Right forelimb (tissue), 1 donor: ENCODE measurements around the gene CLIC3.
A peak's percentile ranks its signal among the peaks of the same experiment; 100 is the strongest.

Experiments
- DNase-seq: peaks from one replicate; pipeline ENCODE4 v3.0.0-alpha.2; 2018

CLIC3 gene

DNA sequence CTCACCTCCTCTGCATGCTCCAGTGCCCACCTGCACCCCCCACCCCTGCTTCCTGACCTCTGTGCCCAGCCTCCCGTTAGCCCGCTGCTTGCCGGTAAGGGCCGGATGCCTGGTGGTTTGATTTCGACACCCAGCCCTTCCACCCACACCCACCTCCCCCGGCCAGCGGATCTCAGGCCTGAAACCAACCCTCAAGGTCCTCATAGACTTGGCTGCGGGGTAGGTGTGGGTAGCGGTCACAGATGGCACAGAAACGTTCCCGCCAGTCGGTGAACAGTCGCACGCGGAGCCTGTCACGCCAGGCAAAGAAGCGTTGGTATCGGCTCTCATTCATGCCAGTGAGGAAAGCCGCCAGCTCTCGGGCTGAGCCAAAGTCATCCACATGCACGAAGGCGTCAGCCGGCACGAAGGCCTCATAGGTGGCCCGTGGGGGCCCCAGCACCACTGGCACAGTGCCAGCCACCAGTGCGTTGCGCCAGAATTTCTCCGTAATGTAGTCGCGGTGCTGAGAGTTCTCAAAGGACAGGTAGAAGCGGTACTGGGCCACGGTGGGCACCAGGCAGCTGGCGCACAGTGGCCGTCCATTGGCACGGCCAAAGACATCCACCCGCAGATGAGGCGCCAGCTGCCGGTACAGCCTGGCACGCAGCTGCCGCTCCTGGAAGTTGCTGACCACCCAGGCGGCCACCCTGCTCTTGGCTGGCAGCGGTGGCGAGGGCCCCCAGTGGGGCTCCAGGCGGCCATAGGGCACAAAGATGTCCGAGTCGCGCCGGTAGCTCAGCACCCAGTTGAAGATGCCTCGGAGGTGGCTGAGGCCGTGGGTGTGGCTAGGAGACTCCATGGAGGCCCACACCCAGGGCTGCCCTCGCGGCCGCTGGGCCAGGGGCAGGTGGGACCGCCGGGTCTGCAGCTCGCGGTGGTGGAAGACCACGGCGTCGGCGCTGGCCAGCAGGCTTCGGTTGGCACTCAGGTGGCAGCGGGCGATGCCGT, 34.5 kb upstream of the CLIC3 start:
- DNase-seq: no peak

DNA sequence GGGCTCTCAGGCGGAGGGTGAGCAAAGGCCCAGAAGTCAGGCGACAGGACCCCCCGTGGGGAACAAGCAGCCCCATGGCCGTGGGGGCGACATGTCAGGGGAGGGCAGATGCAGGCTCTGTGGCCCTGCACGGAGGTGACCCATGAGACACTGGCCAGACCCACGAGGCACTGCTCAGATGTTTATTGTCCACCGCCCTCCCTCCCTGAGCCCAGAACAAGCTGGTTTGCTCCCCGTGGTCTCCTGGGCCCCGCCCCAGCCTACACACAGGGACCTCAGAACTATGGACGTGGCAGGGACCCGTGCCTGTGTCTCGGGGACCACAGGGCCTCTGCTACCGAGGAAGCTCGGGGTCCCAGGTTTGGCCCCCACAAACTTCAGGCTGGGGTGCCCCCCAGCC, 33.6 kb upstream of the CLIC3 start:
- DNase-seq: no peak

DNA sequence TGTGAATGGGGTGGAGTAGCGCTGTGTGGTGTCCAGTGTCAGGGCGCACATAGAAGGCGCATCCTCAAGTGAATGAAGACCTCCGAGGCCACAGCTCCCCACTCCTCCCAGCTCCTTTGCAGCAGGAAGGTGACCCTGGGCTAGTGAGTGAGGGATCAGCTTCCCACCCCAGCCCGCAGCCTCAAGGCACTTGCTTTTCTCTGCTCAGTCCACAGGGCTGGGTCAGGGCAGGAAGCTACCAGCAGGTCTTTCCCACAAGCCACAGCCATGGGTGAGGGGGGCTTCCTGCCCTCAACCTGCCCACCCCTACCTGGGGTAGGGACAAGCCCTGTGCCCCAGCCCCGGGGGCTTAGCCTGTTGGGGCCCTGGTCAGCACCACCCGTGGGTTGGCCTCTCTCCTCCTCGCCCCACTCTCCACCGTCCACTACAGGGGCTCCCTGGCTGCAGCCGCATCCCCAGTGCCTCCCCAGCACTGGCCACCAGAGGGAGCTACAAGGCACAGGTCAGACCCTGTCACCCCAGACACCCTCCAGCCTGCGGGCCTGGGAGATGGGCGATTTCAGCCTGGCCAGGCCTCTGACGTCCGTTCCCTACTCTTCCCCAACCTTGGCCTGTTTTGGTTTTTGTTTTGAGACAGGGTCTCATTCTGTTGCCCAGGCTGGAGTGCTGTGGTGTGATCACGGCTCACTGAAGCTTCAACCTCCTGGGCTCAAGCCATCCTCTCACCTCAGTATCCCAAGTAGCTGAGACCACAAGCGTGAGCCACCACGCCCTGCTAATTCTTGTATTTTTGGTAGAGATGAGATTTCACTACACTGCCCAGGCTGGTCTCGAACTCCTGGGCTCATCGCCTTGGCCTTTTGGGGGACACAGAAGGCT, 32.9 kb upstream of the CLIC3 start:
- peak; percentile 83 for DNase-seq

DNA sequence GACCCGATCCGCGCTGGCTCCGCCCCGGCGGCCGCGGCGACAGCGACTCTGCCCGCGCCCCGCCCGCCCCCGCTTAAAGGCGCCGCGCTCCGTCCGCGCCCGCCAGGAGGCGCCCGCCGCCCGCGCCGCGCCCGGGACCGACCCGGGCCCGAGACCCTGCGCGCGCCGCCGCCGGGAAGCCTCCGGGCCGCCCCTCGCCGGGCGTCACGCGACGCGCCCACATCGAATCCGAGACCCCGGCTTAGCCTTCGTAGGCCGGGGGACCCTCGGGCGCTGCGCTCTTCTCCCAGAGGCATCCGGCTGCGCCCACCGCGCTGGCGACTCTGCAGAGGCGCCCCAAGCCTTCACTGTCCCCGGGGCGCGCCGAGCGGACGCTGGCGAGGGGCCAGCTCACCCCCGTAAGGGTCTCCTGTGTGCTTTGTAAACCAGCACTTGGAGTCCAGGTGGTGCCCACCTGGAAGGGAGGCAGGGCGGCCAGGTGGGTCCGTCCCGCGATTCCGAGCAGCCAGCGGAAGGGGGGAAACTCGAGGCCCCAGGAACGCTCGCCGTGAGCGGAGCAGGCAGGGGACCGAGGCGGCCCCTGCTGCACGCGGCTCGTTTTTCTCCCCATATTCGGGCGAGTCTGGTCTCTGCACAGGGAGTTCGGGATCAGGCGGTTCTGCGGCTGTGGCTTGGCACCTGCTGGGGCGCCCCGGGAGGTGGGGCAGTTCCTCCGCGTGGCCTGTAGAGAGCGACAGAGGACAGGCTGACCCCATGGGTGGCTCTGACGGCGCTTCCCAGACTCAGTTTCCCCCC, 32.1 kb upstream of the CLIC3 start:
- peak; percentile 71 for DNase-seq

DNA sequence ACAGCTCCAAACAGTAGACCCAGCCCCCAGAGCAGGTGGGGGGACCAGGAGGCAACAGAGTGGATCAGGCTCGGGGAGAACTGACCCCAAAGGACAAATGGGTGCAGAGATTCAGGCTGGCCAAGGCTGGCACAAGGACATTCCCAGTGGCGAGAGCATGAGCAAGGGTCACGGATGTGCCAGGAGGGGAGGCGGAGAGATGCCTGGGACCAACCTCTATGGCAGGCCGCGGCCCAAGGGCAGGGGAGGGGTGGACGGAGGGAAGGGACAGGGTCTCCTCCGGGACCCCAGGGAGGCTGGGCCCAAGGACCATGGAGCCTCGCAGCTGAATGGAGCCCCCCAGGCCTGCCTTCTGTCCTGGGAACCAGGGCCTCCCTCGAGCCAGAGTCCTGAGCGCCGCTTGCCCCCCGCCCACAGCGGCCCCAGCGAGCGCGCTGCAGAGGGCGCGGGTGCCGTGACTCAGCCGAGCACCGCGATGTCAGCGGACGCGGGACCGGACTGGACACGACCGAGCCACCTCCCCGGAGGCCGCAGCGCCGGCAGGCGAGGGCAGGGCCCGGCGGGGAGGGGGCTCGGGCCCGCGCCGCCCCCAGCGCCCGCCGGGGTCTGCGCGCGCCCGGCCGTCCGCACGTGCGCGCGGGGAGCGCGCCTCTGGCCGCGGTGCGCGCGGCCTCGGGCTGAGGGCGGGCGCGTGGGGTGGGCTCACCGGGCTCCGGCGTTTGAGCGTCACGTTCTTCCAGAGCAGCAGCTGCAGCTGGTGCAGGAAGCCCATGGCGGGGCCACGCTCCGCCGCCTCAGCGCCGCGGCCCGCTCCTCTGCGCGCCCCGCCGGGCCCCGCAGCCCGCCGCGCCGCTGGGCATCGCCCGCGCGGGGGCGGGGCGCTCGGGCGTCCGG, 31.2 kb upstream of the CLIC3 start, which contains the start of gene ABCA2:
TSS of gene ABCA2 (minus strand) at position 869 of the 894 bp plus-strand sequence. CDS start at position 772, 97 bp downstream.
- DNase-seq: no peak

DNA sequence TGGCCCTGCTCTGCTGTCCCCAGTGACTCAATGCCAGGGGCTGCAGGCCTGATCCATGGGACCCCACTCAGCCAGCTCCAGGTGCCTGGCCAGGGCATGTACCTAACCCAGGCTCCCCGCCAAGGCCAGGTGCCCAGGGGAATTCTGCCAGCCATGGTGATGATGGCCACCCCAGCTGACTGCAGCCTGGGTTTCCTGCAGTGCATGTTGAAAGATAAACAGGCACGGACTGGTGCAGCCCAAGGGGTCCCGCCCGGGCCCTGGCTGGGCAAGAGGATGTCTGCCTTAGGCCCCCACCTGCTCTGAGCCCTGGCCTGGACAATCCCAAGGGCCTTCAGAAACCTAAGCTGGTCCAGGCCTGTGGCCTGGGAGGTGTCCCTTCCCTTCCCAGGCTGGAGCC, 30.5 kb upstream of the CLIC3 start:
- no peak for DNase-seq

DNA sequence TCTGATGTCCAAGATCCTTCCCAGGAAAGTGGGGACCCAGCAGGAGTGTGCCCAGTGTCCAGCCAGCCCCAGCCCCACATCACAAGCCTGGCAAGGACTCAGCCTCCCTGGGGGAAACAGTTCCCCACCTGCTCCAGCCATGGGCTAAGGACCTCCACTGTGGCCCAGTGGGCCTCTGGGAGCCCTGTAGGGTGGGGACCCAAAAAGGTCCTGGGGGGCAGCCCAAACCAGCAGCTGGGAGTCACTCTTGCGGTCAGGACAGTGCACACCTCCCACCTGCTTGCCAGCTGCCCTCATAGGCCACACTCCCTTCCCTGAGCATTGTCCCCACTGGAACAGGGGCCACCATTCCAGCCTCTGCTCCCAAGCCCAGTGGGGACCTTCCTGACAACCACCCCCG, 30.0 kb upstream of the CLIC3 start:
- no peak for DNase-seq

DNA sequence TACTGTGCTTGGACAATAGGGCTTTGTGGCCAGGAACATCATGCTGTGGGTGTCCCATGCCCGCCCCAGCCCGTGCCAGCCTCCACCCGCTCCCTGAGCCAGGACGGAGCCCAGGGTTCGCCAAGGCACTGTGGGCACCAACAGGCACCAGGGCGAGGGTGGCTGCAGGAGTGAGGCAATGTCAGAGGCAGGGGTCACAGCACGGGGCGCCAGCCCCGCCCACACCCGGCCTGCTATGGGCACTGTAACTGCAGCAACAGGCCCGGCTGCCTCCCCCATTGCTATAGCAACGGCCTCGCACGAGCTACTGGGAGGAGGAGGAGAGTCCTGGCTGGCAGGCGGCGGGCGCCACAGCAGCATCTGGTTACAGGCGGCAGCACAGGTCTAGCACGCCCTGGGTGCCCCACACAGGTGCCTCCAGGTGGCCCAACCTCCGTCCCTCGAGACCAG, 29.2 kb upstream of the CLIC3 start:
- no peak for DNase-seq

DNA sequence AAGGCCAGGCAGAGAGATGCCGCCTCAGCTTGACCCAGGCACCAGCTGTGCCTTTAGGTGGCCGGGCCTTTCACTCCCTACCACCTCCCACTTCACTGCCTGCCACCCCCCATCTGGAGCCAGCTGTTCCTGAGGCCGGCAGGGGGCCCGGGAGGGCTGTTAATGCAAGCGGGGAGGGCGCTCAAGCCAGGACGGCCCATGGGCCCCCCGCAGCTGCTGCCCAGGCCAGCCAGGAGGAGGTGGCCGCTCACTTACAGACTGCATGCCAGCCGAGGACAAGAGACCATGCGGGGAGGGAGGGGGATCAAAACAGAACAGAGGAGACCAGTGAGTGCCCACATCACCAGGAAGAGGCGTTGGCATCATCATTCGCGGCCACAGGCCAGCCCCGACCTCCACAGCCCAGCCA, 27.2 kb upstream of the CLIC3 start:
- no peak for DNase-seq

DNA sequence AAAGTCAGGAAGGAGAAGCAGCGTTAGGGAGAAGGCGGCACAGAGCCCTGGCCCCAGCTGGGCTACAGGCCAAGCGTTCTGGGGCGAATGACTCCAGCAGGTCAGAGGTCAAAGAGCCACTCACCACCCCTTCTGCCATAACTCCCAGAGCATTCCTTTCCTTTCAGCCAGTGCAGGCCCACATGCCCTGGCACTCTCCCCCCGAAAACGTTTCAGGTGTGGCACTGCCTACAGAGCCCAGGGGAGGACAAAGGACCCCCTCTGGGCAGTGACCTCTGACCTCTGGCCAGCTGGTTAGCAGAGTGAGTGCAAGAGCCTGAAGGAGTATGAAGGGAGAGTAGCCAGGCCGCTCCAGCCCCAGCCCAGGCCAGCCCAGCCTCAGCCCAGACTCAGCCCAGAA, 26.8 kb upstream of the CLIC3 start:
- DNase-seq: no peak

DNA sequence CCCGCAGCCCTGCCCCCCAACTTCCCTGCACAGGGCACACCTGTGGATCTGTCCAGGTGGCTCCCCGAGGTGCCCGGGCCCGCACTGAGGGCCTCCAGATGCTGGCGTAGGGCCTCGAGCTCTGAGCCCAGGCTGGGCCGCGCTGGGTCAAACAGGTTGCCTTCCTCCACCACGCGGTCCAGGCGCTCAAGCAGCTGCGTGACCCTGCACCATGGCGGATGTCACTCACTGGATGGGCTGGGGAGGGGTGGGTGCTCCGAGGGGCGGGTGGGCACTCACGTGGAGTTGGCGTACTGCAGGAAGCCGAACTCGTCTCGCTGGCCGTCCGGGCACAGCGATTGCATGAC, 26.3 kb upstream of the CLIC3 start:
- DNase-seq: no peak

DNA sequence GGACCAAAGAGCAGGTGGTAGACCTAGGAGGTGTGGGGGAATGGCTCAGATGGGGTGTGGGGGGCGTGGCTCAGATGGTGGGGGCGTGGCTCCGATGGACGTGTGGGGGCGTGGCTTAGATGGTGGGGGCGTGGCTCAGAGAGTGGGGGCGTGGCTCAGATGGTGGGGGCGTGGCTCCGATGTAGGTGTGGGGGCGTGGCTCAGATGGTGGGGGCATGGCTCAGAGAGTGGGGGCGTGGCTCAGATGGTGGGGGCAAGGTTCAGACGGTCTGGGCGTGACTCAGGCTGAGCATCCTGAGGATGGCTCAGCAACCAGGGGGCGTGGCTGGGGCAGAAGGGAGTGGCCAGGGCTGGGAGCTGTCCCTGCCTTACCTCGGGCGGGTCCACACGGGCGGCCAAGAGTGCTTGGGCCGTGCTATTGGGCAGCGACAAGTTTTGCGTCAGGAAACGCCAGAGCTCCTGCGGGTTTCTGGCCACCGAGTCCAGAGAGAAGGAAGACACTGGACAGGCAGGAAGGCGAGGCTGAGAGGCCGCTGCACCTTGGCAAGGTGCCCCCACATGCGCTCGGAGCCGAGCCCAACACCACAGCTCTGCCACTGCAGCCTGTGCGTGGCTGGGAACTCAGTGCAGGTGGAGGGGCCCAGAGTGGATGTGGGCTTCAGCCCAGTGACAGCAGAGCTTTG, 25.8 kb upstream of the CLIC3 start:
- DNase-seq: no peak

DNA sequence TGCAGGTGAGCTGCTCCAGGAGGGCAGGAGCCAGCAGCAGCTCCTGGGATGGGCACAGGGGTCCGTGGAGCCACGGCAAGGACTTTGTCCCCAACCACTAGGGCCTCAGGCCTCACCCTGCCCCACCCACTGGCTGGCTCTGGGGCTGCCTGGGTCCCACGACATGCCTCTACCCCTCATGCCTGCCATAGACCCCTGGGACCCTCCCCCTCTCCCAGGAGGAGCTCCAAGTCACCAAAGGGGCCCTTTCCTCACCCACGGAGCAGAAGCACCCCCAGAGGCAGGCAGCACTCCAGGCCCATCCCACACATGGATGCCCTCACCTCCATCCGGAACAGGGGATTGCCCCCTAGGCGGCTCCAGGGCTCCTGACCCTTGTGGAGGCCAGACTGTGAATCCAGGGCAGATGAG, 25.2 kb upstream of the CLIC3 start:
- no peak for DNase-seq

DNA sequence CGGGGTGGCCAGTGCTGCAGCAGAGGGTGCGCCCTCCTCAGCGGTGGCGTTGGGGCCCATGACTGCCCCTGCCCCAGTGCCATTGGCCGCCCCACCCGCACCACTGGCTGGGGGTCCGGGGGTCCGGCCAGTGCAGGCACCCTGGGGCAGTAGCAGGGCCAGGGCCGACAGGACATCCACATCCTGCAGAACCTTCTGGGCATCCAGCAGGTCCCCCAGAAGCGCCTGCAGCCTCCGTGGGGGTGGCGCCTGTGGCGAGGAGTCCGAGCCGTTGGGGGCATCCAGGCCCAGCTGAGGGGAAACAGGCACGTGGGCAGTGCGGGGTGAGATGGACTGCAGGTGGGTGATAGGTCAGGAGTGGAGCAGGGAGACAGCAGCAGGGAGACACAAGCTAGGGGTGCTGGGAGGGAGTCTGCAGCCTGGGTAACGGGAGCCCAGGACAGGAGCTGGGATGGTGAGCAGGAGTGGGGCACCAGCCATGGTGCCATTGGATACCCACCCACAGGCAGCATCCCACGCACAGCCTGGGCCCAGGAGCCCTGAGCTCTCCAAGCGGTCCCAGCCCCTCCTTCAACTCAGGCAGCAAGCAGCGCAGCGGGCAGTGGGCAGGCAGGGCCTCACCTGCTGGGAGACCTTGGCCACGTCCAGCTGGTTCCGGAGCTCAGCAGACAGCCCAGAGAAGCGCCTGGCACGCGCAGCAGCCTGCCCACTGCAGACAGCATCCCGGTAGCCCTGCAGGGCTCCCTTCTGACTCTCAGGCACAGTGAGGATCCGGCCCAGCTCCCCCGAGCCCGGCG, 24.6 kb upstream of the CLIC3 start:
- DNase-seq: no peak

DNA sequence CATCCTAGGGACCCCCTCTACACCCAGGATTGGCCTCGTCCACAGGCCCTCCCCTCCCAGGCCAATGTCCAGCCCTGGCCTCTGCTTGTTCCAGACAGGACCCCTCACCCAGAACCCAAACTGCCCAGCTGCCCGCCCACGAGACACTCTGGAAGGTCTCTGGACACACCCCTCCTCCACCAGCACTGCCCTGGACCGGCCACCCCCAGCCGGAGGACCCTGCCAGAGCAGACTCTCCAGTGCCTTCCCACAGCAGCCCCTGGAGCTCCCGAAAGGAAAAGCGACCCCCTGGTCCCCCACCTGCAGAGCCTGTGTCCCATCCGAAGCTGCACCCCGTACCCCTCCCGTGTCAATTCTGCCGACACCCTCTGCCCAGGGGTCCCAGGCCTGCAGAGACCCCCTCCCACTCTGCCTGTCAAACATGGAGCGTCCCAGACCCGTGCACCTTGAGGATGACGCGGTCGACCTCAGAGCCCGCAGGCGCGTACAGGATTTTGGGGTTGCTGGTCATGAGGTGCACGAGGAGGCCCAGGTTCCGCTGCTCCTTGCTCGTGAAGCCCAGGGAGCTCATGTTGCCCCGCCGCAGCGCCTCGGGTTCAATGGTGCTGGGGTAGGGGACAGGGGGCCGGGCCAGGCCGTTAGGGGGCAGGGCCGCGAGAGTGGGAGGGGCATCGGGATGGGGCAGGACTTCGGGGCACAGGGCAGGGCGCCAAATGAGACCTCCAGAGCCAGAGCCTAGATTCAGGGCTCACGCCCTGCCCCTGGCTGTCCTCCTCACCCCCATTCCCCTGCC, 23.7 kb upstream of the CLIC3 start:
- no peak for DNase-seq

DNA sequence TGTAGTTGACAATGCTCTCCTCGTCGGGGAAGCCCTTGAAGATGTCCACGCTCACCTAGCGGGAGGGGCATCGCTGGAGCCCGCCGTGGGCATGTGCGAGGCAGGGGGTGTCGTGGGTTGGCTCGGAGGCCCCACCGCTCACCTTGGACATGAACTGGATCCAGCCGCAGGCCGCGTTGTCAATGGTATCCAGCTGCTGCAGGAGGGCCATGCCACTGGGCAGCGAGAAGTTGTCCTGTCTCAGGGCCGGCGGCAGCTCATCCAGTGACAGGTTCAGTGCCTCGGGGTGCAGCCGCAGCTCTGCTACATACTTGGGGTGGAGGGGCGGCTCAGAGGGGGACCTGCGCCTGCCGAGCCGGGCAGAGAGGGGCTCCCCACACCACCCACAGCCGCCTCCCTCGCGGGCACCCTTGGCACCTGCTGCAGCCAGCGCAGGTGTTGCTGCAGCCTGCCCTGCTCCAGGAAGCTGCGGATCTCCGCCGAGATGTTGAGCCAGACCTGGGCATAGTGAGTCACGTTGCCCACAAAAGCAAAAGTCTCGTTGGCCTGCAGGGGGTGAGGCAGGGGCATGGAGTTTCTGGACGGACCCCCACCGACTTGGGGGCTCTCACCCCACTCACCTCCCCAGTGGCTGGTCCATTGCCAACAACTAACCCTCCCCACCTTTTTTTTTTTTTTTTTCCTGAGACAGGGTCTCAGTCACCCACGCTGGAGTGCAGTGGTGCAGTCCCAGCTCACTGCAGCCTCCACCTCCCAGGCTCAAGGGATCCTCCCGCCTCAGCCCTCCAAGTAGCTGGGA, 22.6 kb upstream of the CLIC3 start:
- DNase-seq: no peak

DNA sequence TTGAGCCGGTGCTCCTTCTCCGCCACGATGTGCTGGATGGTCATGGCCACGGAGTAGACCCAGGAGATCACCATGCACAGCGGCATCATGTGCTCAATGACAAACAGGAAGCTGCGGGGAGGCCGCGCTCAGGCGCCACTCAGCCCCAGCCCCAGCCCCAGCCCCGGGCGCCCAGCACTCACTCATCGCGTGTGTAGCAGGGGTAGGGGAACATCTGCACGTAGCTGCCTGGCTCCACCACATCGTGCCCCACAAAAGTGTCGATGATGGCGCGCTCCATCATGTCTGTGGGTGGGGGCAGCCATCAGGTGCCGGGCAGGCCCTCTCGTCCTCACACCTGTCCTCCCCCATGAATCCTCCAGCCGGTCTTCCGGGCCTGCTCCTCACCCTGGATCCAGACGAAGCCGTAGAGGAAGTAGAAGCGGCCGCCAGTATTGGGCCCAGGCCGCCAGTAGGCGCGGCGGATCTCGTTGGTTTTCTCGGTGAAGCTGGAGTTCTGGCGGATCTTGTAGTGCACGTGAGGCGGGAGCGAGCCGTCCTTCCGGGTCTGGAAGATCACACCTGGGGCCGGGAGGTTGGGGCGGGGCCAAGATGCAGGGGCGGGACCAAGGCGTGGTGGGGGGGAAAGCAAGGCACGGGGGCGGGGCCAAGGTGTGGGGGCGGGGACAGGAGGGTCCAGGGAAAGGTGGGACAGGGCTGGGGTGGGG, 21.6 kb upstream of the CLIC3 start:
- no peak for DNase-seq

DNA sequence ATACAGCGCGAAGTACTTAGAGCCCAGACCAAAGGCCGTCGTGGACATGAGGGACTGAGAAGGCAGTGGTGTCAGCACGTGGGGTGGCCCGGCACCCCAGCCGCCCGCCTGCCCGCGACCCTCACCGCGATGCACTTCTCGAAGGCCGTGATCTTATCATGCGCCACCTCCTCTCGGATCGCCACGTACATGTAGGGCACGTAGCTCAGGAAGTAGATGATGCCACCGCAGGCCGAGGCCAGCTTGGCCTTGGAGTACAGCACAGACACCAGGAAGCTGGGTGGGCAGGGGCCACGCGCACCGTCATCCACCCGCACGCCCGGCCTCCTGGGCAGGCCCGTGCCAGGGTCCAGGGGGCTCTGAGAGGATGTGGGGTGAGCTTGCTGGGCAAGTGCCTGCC, 20.7 kb upstream of the CLIC3 start:
- no peak for DNase-seq
